HG02885 (cell line): Measurements from ENCODE around the gene NRL.
A peak's percentile ranks its signal among the peaks of the same experiment; 100 is the strongest.

Experiments used
- ATAC-seq: cut with Tn5 transposase; IDR thresholded peaks from one replicate; pipeline ENCODE4 v1.9.1; 2021; ENCODE audit warnings: mild to moderate bottlenecking; ENCODE audit not compliant: unreplicated experiment, poor library complexity

NRL gene

GRCh38 chr14:24145219-24145618, 30.5 kb upstream of the NRL start:
- no peak for ATAC-seq

GRCh38 chr14:24144451-24144850, 29.7 kb upstream of the NRL start:
- no peak for ATAC-seq

GRCh38 chr14:24143511-24143910, 28.8 kb upstream of the NRL start:
- ATAC-seq, result no peak

DNA sequence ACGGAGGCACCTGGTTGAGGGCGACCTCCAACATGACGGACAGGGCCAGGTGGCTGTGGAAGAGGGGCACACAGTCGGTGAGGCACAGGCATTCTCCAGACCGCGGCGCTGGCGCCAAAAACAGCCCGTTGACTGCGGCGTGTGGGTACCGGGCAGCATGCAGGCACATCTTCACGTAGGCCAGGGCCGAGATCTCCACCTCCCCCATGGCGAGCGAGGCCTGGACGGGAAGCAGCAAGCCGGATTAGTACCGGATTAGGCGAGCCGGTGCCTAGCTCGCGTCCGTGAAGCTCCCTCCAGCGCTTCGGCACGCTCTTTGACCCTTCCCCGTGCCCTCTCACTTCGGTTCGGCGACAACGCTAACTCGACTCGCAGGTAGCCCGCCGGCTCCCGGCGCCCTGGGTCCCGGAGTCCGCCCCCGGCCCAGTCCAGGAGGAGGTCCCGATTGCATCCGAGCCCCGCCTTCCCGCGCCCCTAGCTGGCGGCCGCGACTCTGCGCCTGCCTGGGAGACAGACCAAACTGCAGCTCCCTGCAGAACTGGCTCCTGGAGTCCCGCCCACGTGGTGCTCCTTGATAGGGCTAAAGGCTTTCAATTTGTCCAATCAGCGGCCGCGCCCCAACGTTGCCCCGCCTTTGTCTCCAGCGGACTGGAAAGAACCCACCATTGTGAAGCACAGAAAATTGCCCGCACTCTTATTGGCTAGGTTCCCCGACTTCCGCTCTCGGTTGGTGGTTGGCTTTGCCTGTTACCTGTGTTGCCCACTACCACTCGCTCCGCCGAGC, 26.5 kb upstream of the NRL start, which contains the start of gene EMC9:
TSS of gene EMC9 (minus strand) at position 495 of the 784 bp plus-strand sequence. CDS start at position 208, 287 bp downstream.
- peak; percentile 86 for ATAC-seq

DNA sequence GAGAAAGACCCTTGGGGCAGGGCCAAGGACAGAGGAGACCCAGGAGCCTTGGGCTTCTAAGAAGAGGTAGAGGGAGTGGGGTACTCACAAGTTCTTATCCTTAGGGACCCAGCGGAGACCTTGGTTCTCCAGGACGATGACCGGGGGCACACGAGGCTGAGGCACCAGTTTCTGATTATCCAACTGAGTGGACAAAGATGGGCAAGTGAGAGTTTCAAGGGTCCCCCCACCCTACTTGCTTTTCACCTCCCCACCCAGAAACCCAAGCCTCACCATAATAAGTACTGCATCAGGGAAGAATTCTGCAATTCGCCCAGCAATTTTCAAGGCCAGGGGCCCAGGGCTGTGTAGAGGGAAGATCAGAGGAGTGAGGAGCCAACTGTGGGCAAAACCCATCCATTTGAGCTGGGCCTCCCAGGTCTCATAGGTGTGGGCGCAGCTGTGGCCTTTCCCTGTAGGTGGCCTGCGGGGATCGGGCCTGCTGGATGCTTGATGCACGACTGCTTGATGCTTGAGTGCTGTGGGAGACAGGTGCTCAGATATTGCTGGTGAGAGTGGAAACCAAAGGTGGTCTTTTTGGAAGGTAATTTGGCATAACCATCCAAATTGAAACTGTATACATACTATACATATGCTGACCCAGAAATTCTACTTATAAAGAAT, 24.7 kb upstream of the NRL start:
- no peak for ATAC-seq

DNA sequence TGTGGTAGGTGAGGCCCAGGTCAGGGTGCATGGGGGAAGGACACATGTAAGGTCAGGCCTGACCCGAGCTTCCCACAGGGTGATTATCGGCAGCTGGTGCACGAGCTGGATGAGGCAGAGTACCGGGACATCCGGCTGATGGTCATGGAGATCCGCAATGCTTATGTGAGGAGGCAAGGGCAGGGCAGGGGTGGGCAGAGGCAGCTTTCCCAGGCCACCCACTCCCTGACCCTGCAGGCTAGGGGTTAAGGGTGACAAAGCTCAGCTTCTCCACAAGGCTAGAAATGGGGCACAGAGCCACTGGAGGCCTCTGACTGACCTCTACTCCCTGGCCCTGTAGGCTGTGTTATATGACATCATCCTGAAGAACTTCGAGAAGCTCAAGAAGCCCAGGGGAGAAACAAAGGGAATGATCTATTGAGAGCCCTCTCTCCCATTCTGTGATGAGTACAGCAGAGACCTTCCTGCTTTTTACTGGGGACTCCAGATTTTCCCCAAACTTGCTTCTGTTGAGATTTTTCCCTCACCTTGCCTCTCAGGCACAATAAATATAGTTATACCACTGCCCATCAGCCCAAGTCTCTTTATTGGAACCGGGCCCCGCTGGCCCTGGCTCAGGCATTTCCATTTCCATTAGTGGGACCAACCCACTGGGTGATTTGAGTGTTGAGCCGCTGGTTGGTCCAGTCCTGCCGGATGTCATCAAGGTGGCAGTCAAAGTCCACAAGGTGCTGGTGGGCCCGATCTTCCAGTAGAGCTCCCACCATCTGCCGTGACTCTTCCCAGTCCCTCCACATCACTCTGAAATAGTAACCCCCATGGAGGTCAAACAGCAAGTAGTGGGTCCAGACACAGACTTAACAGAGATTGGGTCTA, 23.9 kb upstream of the NRL start:
- no peak for ATAC-seq

DNA sequence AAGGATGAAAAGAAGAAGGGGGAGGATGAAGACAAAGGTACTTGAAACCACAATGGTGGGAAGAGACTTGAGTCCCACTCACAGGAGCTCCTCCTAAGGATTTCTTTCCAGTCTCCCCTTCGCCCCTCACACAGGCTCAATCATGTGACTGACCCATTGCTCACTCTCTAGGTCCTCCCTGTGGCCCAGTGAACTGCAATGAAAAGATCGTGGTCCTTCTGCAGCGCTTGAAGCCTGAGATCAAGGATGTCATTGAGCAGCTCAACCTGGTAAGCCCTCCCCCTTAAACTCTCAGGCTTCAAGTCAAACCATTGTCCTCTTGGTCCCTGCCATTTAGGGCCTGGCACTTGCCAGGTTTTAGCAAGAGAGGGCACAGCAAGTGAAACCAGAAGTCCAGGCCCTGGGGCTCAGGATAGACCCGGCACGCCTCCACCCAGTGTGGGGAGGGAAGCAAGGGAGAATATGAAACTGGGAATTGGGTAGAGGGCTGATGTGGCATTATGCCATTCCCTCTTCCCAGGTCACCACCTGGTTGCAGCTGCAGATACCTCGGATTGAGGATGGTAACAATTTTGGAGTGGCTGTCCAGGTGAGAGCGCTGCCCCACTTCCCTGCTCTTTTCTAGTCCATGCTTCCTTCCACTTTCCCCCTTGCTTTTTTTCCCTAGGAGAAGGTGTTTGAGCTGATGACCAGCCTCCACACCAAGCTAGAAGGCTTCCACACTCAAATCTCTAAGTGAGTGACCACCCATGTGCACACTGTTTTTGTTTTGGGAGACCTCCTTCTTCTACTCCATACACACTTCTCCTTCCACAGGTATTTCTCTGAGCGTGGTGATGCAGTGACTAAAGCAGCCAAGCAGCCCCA, 23.0 kb upstream of the NRL start:
- ATAC-seq, result no peak

- ATAC-seq, result no peak
Observed at GRCh38 chr14:24136684-24137528, 22.2 kb upstream of the NRL start.

- ATAC-seq, result peak; percentile 89
Observed at GRCh38 chr14:24135834-24136683, 21.3 kb upstream of the NRL start, which contains the start of gene PSME1. Gene PSME1, plus strand, starts transcription at chr14:24136194. Its CDS starts 69 bp downstream, at chr14:24136263.

GRCh38 chr14:24135584-24135833, 20.8 kb upstream of the NRL start:
- ATAC-seq, result peak; percentile 1

- no peak for ATAC-seq
Observed at GRCh38 chr14:24133735-24134134, 19.0 kb upstream of the NRL start.

- no peak for ATAC-seq
Observed at GRCh38 chr14:24132976-24133375, 18.2 kb upstream of the NRL start.

GRCh38 chr14:24132061-24132685, 17.4 kb upstream of the NRL start:
- no peak for ATAC-seq

- ATAC-seq, result no peak
Observed at GRCh38 chr14:24131549-24131966, 16.8 kb upstream of the NRL start.

DNA sequence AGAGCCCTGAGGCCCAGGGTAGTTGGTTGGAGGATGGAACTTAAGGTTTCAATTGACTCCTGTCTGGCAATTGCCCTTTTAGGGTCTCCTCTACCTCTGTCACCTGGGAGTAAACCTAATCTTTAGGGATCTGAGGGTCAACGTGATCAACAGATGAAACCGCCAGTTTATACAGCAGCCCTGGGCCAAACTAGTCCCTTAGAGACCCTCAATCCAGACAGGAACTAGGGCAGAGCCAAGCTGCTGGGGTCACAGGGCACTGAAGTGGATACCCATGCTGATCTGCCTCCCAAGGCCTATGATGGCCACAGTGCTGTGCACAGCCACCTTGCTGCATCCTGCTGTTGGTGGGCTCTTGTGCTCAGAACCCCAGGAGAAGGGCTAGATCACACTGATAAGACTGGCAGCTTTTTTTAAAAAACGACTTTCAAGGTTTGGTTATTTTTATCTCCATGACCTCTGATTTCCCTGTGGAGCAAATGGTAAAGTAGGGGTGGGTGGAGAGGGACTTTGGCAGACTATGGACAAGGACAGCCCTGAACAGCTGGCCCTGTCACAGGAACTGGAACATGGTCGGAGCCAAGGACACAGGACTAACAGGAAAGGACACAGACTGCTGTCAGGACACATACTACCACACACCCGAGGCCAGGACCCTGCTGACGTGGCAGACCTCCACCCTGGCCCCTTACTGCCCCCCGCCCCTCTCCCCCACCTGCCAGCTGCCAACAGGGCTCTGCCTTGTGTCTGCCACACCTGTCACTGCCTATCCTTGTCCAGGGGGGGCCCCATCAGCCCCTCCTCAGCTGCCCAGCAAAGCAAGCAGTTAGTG, 16.2 kb upstream of the NRL start:
- ATAC-seq, result no peak

DNA sequence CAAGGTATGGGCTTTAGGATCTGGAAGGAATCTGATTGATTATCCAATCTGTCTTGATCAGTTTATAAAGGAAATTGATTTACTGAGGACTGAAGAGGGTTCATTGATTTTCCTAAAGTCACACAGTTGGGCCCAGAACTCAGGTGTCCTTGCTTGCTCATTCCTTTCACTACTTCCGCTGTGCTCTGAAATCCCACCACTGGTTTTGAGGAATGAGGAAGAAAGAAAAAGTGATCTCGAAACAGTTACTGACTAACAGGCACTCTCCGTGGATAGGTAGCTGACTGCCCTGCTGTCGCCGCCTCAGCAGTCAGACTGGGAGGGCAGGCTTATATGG, 15.6 kb upstream of the NRL start, which contains the start of gene FITM1:
TSS of gene FITM1 (plus strand) at position 280 of the 337 bp plus-strand sequence. CDS start 905 bp downstream, outside the sequence.
- ATAC-seq, result no peak

- ATAC-seq, result no peak
Observed at GRCh38 chr14:24129410-24129998, 14.8 kb upstream of the NRL start.
